Lower leg skin (tissue), 4 donors: ENCODE results near the gene SPATA32. TPM values are rescaled to one million over a fixed set of nuclear protein-coding genes. Genes with fewer than 3 reads are reported as not detected.

Experiments used
- DNase-seq, 2 donors: peaks; one replicate each; pipeline ENCODE4 v3.0.0-alpha.2; 2019; ENCODE audit warnings: low spot score in 2 of 2
- H3K4me3 ChIP-seq: fragments of 200-600 bp; sonication (generic); 2 replicates; pipeline ENCODE4 v1.5.1; 2017; ENCODE audit warnings: mild to moderate bottlenecking, low read depth; ENCODE audit not compliant: poor library complexity, severe bottlenecking
- CTCF ChIP-seq, 3 donors: fragments of 450-650 bp; IDR thresholded peaks; one replicate each; pipeline ENCODE4 v1.5.1; 2016; ENCODE audit warnings: antibody characterized with exemption in 3 of 3, mild to moderate bottlenecking in 3 of 3, moderate library complexity in 2 of 3
- POLR2A ChIP-seq, 2 donors: fragments of 450-650 bp; IDR thresholded peaks; one replicate each; pipeline ENCODE4 v1.6.1; 2016 to 2017; ENCODE audit warnings: antibody characterized with exemption in 2 of 2, mild to moderate bottlenecking in 1 of 2, moderate library complexity in 1 of 2
- WGBS, 2 donors: methylation state at CpG; one replicate each; pipeline ENCODE4 v1.1.5; 2018; 5-methylcytosine and 5-hydroxymethylcytosine counted together
- intact Hi-C: fragments of 100-400 bp; cut with DNase I; formaldehyde crosslinking; loops from one replicate; pipeline ENCODE4 v1.15.0; 2023; ENCODE audit warnings: low total_unique reads
- total RNA-seq, 4 donors: library from RNA; depleted of rRNA; stranded (reverse); fragments of >200 nt; gene quantifications; one replicate each; pipeline ENCODE4 v1.1.0, GENCODE V29; 2016

Gene SPATA32
- total RNA-seq, 4 donors from 2014 or later = not detected

- H3K4me3 ChIP-seq = no peak overlapping the region
- no peak for TF ChIP-seq CTCF (IDR thresholded peaks at IDR 0.05)
- no peak for TF ChIP-seq POLR2A (IDR thresholded peaks at IDR 0.05)
- DNase-seq = no peak
- intact Hi-C loops = no loop called here
- WGBS, 2 donors = 46 to 53% methylated on average over 21 of the region's 21 CpGs
These were observed 21.0 kb downstream of the SPATA32 start for GRCh38 chr17:45240905-45241327.

GRCh38 chr17:45238155-45238774 lies 23.6 kb downstream of the SPATA32 start:
- no peak for DNase-seq
- no peak for TF ChIP-seq CTCF (IDR thresholded peaks at IDR 0.05)
- no peak for TF ChIP-seq POLR2A (IDR thresholded peaks at IDR 0.05)
- no peak overlapping the region for H3K4me3 ChIP-seq
- WGBS, 2 donors = 90 to 94% methylated on average over 7 of the region's 7 CpGs
- intact Hi-C loops = no loop called here

DNA sequence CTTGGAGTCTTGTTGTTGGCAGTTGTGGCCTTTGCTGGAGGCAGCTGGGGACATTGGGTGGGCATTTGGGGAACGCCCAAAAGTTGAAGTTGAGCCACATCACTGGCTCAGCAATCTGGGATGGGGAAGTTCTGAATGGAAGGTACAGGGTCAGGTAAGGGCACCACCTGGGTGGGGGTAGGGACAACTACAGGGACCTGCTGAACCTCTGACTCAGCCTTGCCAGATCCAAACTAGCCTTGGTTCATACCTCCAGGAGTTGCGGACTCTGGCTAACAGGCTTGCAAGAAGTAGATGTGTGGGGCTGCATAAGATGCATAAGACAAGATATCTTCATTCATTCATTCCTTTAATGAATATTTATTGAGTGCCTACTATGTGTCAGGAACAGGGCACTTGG lies 24.2 kb downstream of the SPATA32 start:
- no peak for DNase-seq
- TF ChIP-seq CTCF (IDR thresholded peaks at IDR 0.05) (no peak), POLR2A (IDR thresholded peaks at IDR 0.05) (no peak)
- 97 to 100% methylated on average over 2 of the region's 2 CpGs for WGBS, 2 donors
- H3K4me3 ChIP-seq = no peak overlapping the region
- intact Hi-C loops = no loop called here

DNA sequence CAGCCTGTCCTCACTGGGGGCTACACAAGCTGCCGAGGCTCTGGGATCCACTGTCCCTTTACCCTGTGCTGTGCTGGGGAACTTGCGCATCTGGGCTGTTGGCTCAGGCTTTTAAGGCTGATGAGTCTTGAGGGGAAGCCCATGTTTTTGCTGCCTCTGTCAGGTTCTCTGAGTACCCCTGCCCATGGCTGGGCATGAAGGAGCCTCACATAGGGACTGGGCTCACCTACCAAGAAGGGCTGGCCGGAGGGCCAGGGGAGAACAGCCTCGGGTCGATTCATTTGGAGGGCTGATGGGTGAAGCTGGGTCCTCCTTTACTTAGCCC lies 25.6 kb downstream of the SPATA32 start:
- no peak for TF ChIP-seq POLR2A (IDR thresholded peaks at IDR 0.05)
- no peak for TF ChIP-seq CTCF (IDR thresholded peaks at IDR 0.05)
- intact Hi-C loops = loop anchor here (1.0 kb wide), 1 partner anchor 23 kb away; no protein-coding TSS in a partner anchor
- WGBS, 2 donors = 78 to 87% methylated on average over 5 of the region's 5 CpGs
- no peak for DNase-seq
- H3K4me3 ChIP-seq = no peak overlapping the region

GRCh38 chr17:45235416-45236281 lies 26.2 kb downstream of the SPATA32 start:
- no peak overlapping the region for H3K4me3 ChIP-seq
- peak; percentile 62 to 94 for DNase-seq
- intact Hi-C loops = loop anchor here (1.0 kb wide), 1 partner anchor 22 kb away; no protein-coding TSS in a partner anchor
- WGBS, 2 donors = 46 to 55% methylated on average over 13 to 20 of the region's 20 CpGs
- TF ChIP-seq POLR2A (IDR thresholded peaks at IDR 0.05) (no peak), CTCF (IDR thresholded peaks at IDR 0.05) (peak in 1 of 3 donors; percentile 63)
